NCI-H82 (cell line): ENCODE measurements around the gene VSIR.

Experiments used
- DNase-seq: peaks from one replicate; lab custom pipeline; 2025; lab: John Stamatoyannopoulos, UW

VSIR gene

GRCh38 chr10:71727738-71728737 is 45.3 kb downstream of the VSIR start:
- DNase-seq = peak; percentile 86

- DNase-seq = no peak
Measured at GRCh38 chr10:71727105-71727737, 46.1 kb downstream of the VSIR start.

GRCh38 chr10:71726580-71727104 is 46.7 kb downstream of the VSIR start:
- DNase-seq = no peak

GRCh38 chr10:71725998-71726579 is 47.2 kb downstream of the VSIR start:
- DNase-seq = peak; percentile 41

- DNase-seq = no peak
Measured at GRCh38 chr10:71725249-71725648, 48.1 kb downstream of the VSIR start.

- no peak for DNase-seq
Measured at GRCh38 chr10:71724539-71724938, 48.8 kb downstream of the VSIR start.

GRCh38 chr10:71723311-71723710 is 50.0 kb downstream of the VSIR start:
- DNase-seq = no peak

- DNase-seq = no peak
Measured at GRCh38 chr10:71722849-71723248, 50.5 kb downstream of the VSIR start.

- DNase-seq = no peak
Measured at GRCh38 chr10:71721313-71721712, 52.0 kb downstream of the VSIR start.

- no peak for DNase-seq
Measured at GRCh38 chr10:71720288-71720687, 53.0 kb downstream of the VSIR start.

GRCh38 chr10:71719464-71720201 is 53.7 kb downstream of the VSIR start, which contains the start of gene C10orf105:
C10orf105 (minus strand) TSS chr10:71719778; CDS start chr10:71716337, 3,441 bp downstream.
- DNase-seq = no peak

GRCh38 chr10:71719042-71719441 is 54.3 kb downstream of the VSIR start:
- no peak for DNase-seq

GRCh38 chr10:71718165-71718698 is 55.1 kb downstream of the VSIR start:
- no peak for DNase-seq

GRCh38 chr10:71717551-71717951 is 55.8 kb downstream of the VSIR start:
- no peak for DNase-seq

- no peak for DNase-seq
Measured at GRCh38 chr10:71717056-71717455, 56.3 kb downstream of the VSIR start.

- DNase-seq = no peak
Measured at GRCh38 chr10:71716426-71716825, 56.9 kb downstream of the VSIR start.

- no peak for DNase-seq
Measured at GRCh38 chr10:71715860-71716259, 57.5 kb downstream of the VSIR start.

- DNase-seq = no peak
Measured at GRCh38 chr10:71715026-71715425, 58.3 kb downstream of the VSIR start.

- DNase-seq = no peak
Measured at GRCh38 chr10:71714592-71714991, 58.7 kb downstream of the VSIR start.

- no peak for DNase-seq
Measured at GRCh38 chr10:71714031-71714410, 59.3 kb downstream of the VSIR start.
